Subcutaneous abdominal adipose tissue (tissue), 5 donors: ENCODE data around the gene FBXO24.

Source experiments
- H3K27ac ChIP-seq: one replicate; pipeline ENCODE4 v1.7.0; 2013; ENCODE audit warnings: low read depth, mild to moderate bottlenecking, inconsistent platforms, low read length, moderate library complexity
- H3K27me3 ChIP-seq, 5 donors: one replicate each; pipeline ENCODE4 v1.7.0; 2013; ENCODE audit warnings: low read length in 5 of 5, inconsistent platforms in 1 of 5; ENCODE audit not compliant: control insufficient read depth in 5 of 5, insufficient read depth in 4 of 5
- H3K36me3 ChIP-seq, 5 donors: one replicate each; pipeline ENCODE4 v1.7.0; 2013; ENCODE audit warnings: low read length in 5 of 5; ENCODE audit not compliant: control insufficient read depth in 5 of 5, insufficient read depth in 5 of 5
- H3K4me1 ChIP-seq, 5 donors: one replicate each; pipeline ENCODE4 v1.7.0; 2013; ENCODE audit warnings: low read length in 5 of 5, mild to moderate bottlenecking in 3 of 5, moderate library complexity in 1 of 5; ENCODE audit not compliant: control insufficient read depth in 5 of 5, insufficient read depth in 5 of 5
- H3K4me3 ChIP-seq, 5 donors: one replicate each; pipeline ENCODE4 v1.7.0; 2013; ENCODE audit warnings: low read length in 5 of 5, low read depth in 1 of 5
- H3K9ac ChIP-seq, 5 donors: one replicate each; pipeline ENCODE4 v1.7.0; 2013; ENCODE audit warnings: low read length in 5 of 5, mild to moderate bottlenecking in 4 of 5, moderate library complexity in 3 of 5
- H3K9me3 ChIP-seq, 5 donors: one replicate each; pipeline ENCODE4 v1.7.0; 2013; ENCODE audit warnings: low read length in 5 of 5; ENCODE audit not compliant: control insufficient read depth in 5 of 5
- donor health status: healthy.
- donor health status: healthy.
- donor health status: healthy.
- donor health status: healthy.
- donor health status: healthy.

The FBXO24 gene

GRCh38 chr7:100614308-100614861, 28.3 kb downstream of the FBXO24 start:
- Histone ChIP-seq H3K4me3 (no peak overlapping the region), H3K9ac (no peak overlapping the region), H3K9me3 (no peaks in the 10 kb centered on the region), H3K36me3 (peaks cover 0 to 6% (median 0%) of the 10 kb centered on the region in 5 donors), H3K27me3 (no peaks in the 10 kb centered on the region), H3K27ac (no peak overlapping the region), H3K4me1 (peaks cover 3 to 20% (median 15%) of the 10 kb centered on the region in 5 donors)

GRCh38 chr7:100620239-100620638, 34.1 kb downstream of the FBXO24 start:
- Histone ChIP-seq H3K4me3 (no peak overlapping the region), H3K9me3 (no peaks in the 10 kb centered on the region), H3K36me3 (peaks cover 0 to 4% (median 2%) of the 10 kb centered on the region in 5 donors), H3K27me3 (peaks cover 0 to under 1% (median 0%) of the 10 kb centered on the region in 5 donors), H3K9ac (no peak overlapping the region), H3K4me1 (no peaks in the 10 kb centered on the region), H3K27ac (no peak overlapping the region)

- H3K4me1 ChIP-seq: no peaks in the 10 kb centered on the region
- H3K4me3 ChIP-seq: no peak overlapping the region
- peaks cover 0 to 3% (median under 1%) of the 10 kb centered on the region in 5 donors for H3K27me3 ChIP-seq
- H3K36me3 ChIP-seq: peaks cover 0 to 3% (median 2%) of the 10 kb centered on the region in 5 donors
- no peaks in the 10 kb centered on the region for H3K9me3 ChIP-seq
- H3K27ac ChIP-seq: no peak overlapping the region
- H3K9ac ChIP-seq: no peak overlapping the region
Measured at GRCh38 chr7:100620804-100621203, 34.7 kb downstream of the FBXO24 start.

GRCh38 chr7:100621554-100621953, 35.4 kb downstream of the FBXO24 start:
- Histone ChIP-seq H3K27ac (no peak overlapping the region), H3K9ac (no peak overlapping the region), H3K4me1 (peaks cover 0 to 4% (median 3%) of the 10 kb centered on the region in 5 donors), H3K9me3 (no peaks in the 10 kb centered on the region), H3K36me3 (peaks cover 0 to 3% (median 1%) of the 10 kb centered on the region in 5 donors), H3K4me3 (no peak overlapping the region), H3K27me3 (peaks cover 0 to 6% (median 3%) of the 10 kb centered on the region in 5 donors)

GRCh38 chr7:100623951-100624824, 38.1 kb downstream of the FBXO24 start:
- H3K9me3 ChIP-seq: no peaks in the 10 kb centered on the region
- no peak overlapping the region for H3K4me3 ChIP-seq
- H3K9ac ChIP-seq: no peak overlapping the region
- peaks cover 5 to 12% (median 6%) of the 10 kb centered on the region in 5 donors for H3K27me3 ChIP-seq
- H3K27ac ChIP-seq: no peak overlapping the region
- peaks cover 0 to 11% (median 7%) of the 10 kb centered on the region in 5 donors for H3K4me1 ChIP-seq
- peaks cover 0 to 3% (median 0%) of the 10 kb centered on the region in 5 donors for H3K36me3 ChIP-seq

- H3K9ac ChIP-seq: no peak overlapping the region
- peaks cover 5 to 12% (median 6%) of the 10 kb centered on the region in 5 donors for H3K27me3 ChIP-seq
- no peaks in the 10 kb centered on the region for H3K9me3 ChIP-seq
- H3K27ac ChIP-seq: no peak overlapping the region
- H3K36me3 ChIP-seq: peaks cover 0 to 3% (median 0%) of the 10 kb centered on the region in 5 donors
- peak overlapping the region in 2 of 5 donors; percentile 10 to 50 for H3K4me3 ChIP-seq
- H3K4me1 ChIP-seq: peaks cover 0 to 11% (median 7%) of the 10 kb centered on the region in 5 donors
Measured at GRCh38 chr7:100626055-100626454, 39.9 kb downstream of the FBXO24 start.

GRCh38 chr7:100626530-100627237, 40.6 kb downstream of the FBXO24 start:
- Histone ChIP-seq H3K9me3 (no peaks in the 10 kb centered on the region), H3K4me3 (peak overlapping the region in 3 of 5 donors; percentile 10 to 50 (median 28)), H3K9ac (no peak overlapping the region)

GRCh38 chr7:100627238-100627549, 41.1 kb downstream of the FBXO24 start:
- Histone ChIP-seq H3K4me3 (no peak overlapping the region), H3K9me3 (no peaks in the 10 kb centered on the region), H3K9ac (no peak overlapping the region), H3K36me3 (peaks cover 0 to 2% (median 0%) of the 10 kb centered on the region in 5 donors), H3K27ac (no peak overlapping the region), H3K27me3 (peaks cover 5 to 14% (median 9%) of the 10 kb centered on the region in 5 donors), H3K4me1 (peaks cover 0 to 11% (median 7%) of the 10 kb centered on the region in 5 donors)

More at GRCh38 chr7:100626530-100627237, 40.6 kb downstream of the FBXO24 start:
- peaks cover 0 to 3% (median 0%) of the 10 kb centered on the region in 5 donors for H3K36me3 ChIP-seq
- peaks cover 0 to 11% (median 7%) of the 10 kb centered on the region in 5 donors for H3K4me1 ChIP-seq
- peaks cover 5 to 12% (median 6%) of the 10 kb centered on the region in 5 donors for H3K27me3 ChIP-seq
- no peak overlapping the region for H3K27ac ChIP-seq

GRCh38 chr7:100629117-100629716, 43.1 kb downstream of the FBXO24 start:
- Histone ChIP-seq H3K9ac (no peak overlapping the region), H3K9me3 (no peaks in the 10 kb centered on the region)

More at GRCh38 chr7:100629117-100629716, 43.1 kb downstream of the FBXO24 start:
- Histone ChIP-seq H3K36me3 (no peaks in the 10 kb centered on the region), H3K4me3 (no peak overlapping the region), H3K4me1 (peaks cover 0 to 22% (median 16%) of the 10 kb centered on the region in 5 donors), H3K27ac (no peak overlapping the region), H3K27me3 (peaks cover 12 to 24% (median 19%) of the 10 kb centered on the region in 5 donors)
